SK-N-SH (cell line): ENCODE data around the gene CFAP52. TPM values are rescaled to one million over a fixed set of nuclear protein-coding genes. Genes with fewer than 3 reads are reported as not detected.

Source experiments
- CTCF ChIA-PET: fragments of 300-600, 350-600 bp; formaldehyde crosslinking; extraction: SDS; loops from one replicate; lab custom pipeline; 2021; lab: Yijun Ruan, JAX
- POLR2A ChIA-PET: fragments of 350-600 bp; sonication (Branson Sonifier 250); formaldehyde crosslinking; extraction: SDS; loops from one replicate; lab custom pipeline; 2020; ENCODE audit warnings: antibody characterized with exemption, inconsistent platforms; lab: Yijun Ruan, JAX
- DNase-seq: peaks from one replicate; pipeline ENCODE4 v3.0.0; 2012
- H2AFZ ChIP-seq: fragments of 200-600 bp; sonication (generic); 2 replicates; pipeline ENCODE4 v1.8.1; 2016; ENCODE audit warnings: antibody characterized with exemption, mild to moderate bottlenecking, low read depth
- H3F3A ChIP-seq: fragments of 200-600 bp; sonication (generic); replicated peaks from 2 replicates; pipeline ENCODE3; 2016; ENCODE audit warnings: antibody characterized with exemption, mild to moderate bottlenecking; ENCODE audit not compliant: insufficient read depth
- H3K27ac ChIP-seq, 2 experiments: fragments of 200-500 bp in 1 of 2; fragments of 200-600 bp in 1 of 2; sonication (Bioruptor generic) in 1 of 2; sonication (generic), shearing (Covaris generic) in 1 of 2; 2 replicates each; pipeline versions ENCODE4 v1.5.1 to v1.6.1; 2014 to 2016; ENCODE audit warnings: low read depth in 2 of 2, inconsistent platforms in 1 of 2, low read length in 1 of 2, mild to moderate bottlenecking in 1 of 2, mixed read lengths in 1 of 2
- H3K27me3 ChIP-seq: fragments of 200-600 bp; sonication (generic), shearing (Covaris generic); 2 replicates; pipeline ENCODE4 v1.6.1; 2016; ENCODE audit warnings: mixed run types; ENCODE audit not compliant: insufficient read depth
- H3K36me3 ChIP-seq, 2 experiments: fragments of 200-500 bp in 1 of 2; fragments of 200-600 bp in 1 of 2; sonication (Bioruptor generic) in 1 of 2; sonication (generic) in 1 of 2; replicated peaks in 1 of 2; 2 replicates each; pipeline versions ENCODE3 to v1.5.1; 2014 to 2016; ENCODE audit warnings: low read length in 1 of 2, mild to moderate bottlenecking in 1 of 2; ENCODE audit not compliant: insufficient read depth in 2 of 2, control insufficient read depth in 1 of 2
- H3K4me1 ChIP-seq, 2 experiments: fragments of 200-500 bp in 1 of 2; fragments of 200-600 bp in 1 of 2; sonication (Bioruptor generic) in 1 of 2; sonication (generic), shearing (Covaris generic) in 1 of 2; 2 replicates each; pipeline versions ENCODE4 v1.5.1 to v1.6.1; 2014 to 2016; ENCODE audit warnings: low read depth in 1 of 2, low read length in 1 of 2, mixed run types in 1 of 2; ENCODE audit not compliant: insufficient read depth in 2 of 2, control insufficient read depth in 1 of 2
- H3K4me2 ChIP-seq: fragments of 200-600 bp; sonication (generic), shearing (Covaris generic); 2 replicates; pipeline ENCODE4 v1.6.1; 2017; ENCODE audit warnings: mixed run types
- H3K4me3 ChIP-seq, 2 experiments: fragments of 200-500 bp in 1 of 2; fragments of 200-600 bp in 1 of 2; sonication (Bioruptor generic) in 1 of 2; sonication (generic), shearing (Covaris generic) in 1 of 2; 2 replicates each; pipeline versions ENCODE4 v1.5.1 to v1.8.1; 2014 to 2016; ENCODE audit warnings: low read depth in 2 of 2, inconsistent platforms in 1 of 2, low read length in 1 of 2, mild to moderate bottlenecking in 1 of 2, mixed read lengths in 1 of 2, moderate library complexity in 1 of 2
- H3K79me2 ChIP-seq: fragments of 200-600 bp; sonication (generic); 2 replicates; pipeline ENCODE4 v1.8.1; 2017; ENCODE audit warnings: mild to moderate bottlenecking; ENCODE audit not compliant: insufficient read depth
- H3K9ac ChIP-seq: fragments of 200-600 bp; sonication (generic); 2 replicates; pipeline ENCODE4 v1.6.1; 2017; ENCODE audit warnings: mixed run types
- H3K9me2 ChIP-seq: fragments of 200-600 bp; sonication (generic); 2 replicates; pipeline ENCODE4 v1.6.1; 2017; ENCODE audit warnings: mixed run types
- H3K9me3 ChIP-seq: fragments of 200-600 bp; sonication (generic); 2 replicates; pipeline ENCODE4 v1.6.1; 2017; ENCODE audit warnings: mixed run types, mild to moderate bottlenecking, moderate library complexity
- H4K20me1 ChIP-seq: fragments of 200-600 bp; sonication (generic); 2 replicates; pipeline ENCODE4 v1.6.1; 2017; ENCODE audit warnings: mild to moderate bottlenecking, mixed run types; ENCODE audit not compliant: insufficient read depth
- ELF1 ChIP-seq: IDR thresholded peaks from 2 replicates; pipeline ENCODE4 v1.4.0; 2012
- EP300 ChIP-seq, 2 experiments: IDR thresholded peaks; 2 replicates each; pipeline versions ENCODE4 v1.4.0 to v1.6.1; 2012; ENCODE audit warnings: borderline replicate concordance in 1 of 2, low read depth in 1 of 2, low read length in 1 of 2
- EZH2phosphoT487 ChIP-seq: fragments of 200-600 bp; sonication (generic); IDR thresholded peaks from 2 replicates; pipeline ENCODE4 v1.6.1; 2017; ENCODE audit warnings: low read depth, mixed run types, mild to moderate bottlenecking, antibody characterized with exemption, moderate library complexity, borderline replicate concordance
- FOSL2 ChIP-seq: IDR thresholded peaks from 2 replicates; pipeline ENCODE4 v1.4.0; 2012; ENCODE audit warnings: low read depth, mild to moderate bottlenecking, moderate library complexity, borderline replicate concordance
- FOXJ3 ChIP-seq: sonication (generic); formaldehyde crosslinking; IDR thresholded peaks from 2 replicates; pipeline ENCODE4 v1.5.1; 2020; ENCODE audit warnings: mild to moderate bottlenecking, missing genetic modification reagents
- FOXM1 ChIP-seq: IDR thresholded peaks from 2 replicates; pipeline ENCODE4 v1.4.0; 2012; ENCODE audit warnings: low read depth, mild to moderate bottlenecking
- GATA2 ChIP-seq: sonication (generic); formaldehyde crosslinking; IDR thresholded peaks from 2 replicates; pipeline ENCODE4 v1.5.0; 2020; ENCODE audit warnings: mild to moderate bottlenecking, missing genetic modification reagents
- MEF2A ChIP-seq: IDR thresholded peaks from 2 replicates; pipeline ENCODE4 v1.4.0; 2012; ENCODE audit warnings: low read depth, borderline replicate concordance
- NFIC ChIP-seq: IDR thresholded peaks from 2 replicates; pipeline ENCODE4 v1.4.0; 2012; ENCODE audit warnings: borderline replicate concordance
- NRF1 ChIP-seq: IDR thresholded peaks from 2 replicates; pipeline ENCODE4 v1.6.1; 2012; ENCODE audit warnings: low read depth, mild to moderate bottlenecking, low read length
- RAD21 ChIP-seq: IDR thresholded peaks from 2 replicates; pipeline ENCODE4 v1.6.1; 2012; ENCODE audit warnings: mild to moderate bottlenecking, low read length
- RCOR1 ChIP-seq: fragments of 150-350 bp; IDR thresholded peaks from 2 replicates; pipeline ENCODE4 v1.6.1; 2017; ENCODE audit warnings: antibody characterized with exemption, low read length
- SIN3A ChIP-seq: IDR thresholded peaks from 2 replicates; pipeline ENCODE4 v1.6.1; 2012; ENCODE audit warnings: low read depth, mild to moderate bottlenecking, low read length, moderate library complexity, borderline replicate concordance
- TAF1 ChIP-seq: IDR thresholded peaks from 2 replicates; pipeline ENCODE4 v1.6.1; 2012; ENCODE audit warnings: low read depth, mild to moderate bottlenecking, low read length, moderate library complexity, borderline replicate concordance
- TCF12 ChIP-seq: IDR thresholded peaks from 2 replicates; pipeline ENCODE4 v1.4.0; 2012
- TEAD4 ChIP-seq: IDR thresholded peaks from 2 replicates; pipeline ENCODE4 v1.4.0; 2012; ENCODE audit warnings: mild to moderate bottlenecking, borderline replicate concordance; ENCODE audit not compliant: insufficient read depth
- YY1 ChIP-seq: IDR thresholded peaks from 2 replicates; pipeline ENCODE4 v1.4.0; 2012; ENCODE audit warnings: low read depth, mild to moderate bottlenecking
- WGBS: methylation state at CpG from one replicate; pipeline ENCODE4 v1.1.6; 2017; ENCODE audit warnings: low lambda C conversion rate; 5-methylcytosine and 5-hydroxymethylcytosine counted together
- polyA plus RNA-seq, 3 experiments: library from polyadenylated mRNA; depleted of rRNA; stranded (reverse); fragments of >200 nt; gene quantifications; 2 replicates each; pipeline ENCODE4 v1.2.3, GENCODE V29; 2012
- TF ChIP-seq, protein P1 (sequence below): fragments of 150-350 bp; IDR thresholded peaks from 2 replicates; pipeline ENCODE4 v1.6.1; 2016; ENCODE audit warnings: mild to moderate bottlenecking, low read depth, low read length
- TF ChIP-seq, protein P2 (sequence below): IDR thresholded peaks from 2 replicates; pipeline ENCODE4 v1.4.0; 2012; ENCODE audit warnings: low read depth, borderline replicate concordance
- TF ChIP-seq, protein P3 (sequence below): IDR thresholded peaks from 2 replicates; pipeline ENCODE4 v1.4.0; 2012; ENCODE audit warnings: low read depth, borderline replicate concordance
- TF ChIP-seq, protein P4 (sequence below): fragments of 200-600 bp; sonication (generic); IDR thresholded peaks from 2 replicates; pipeline ENCODE4 v1.6.1; 2017; ENCODE audit warnings: antibody characterized with exemption, mild to moderate bottlenecking, moderate library complexity

Gene CFAP52
- polyA plus RNA-seq, 1 of the 3 experiments (the other 2 are of a cell fraction), result 0.26 TPM

DNA sequence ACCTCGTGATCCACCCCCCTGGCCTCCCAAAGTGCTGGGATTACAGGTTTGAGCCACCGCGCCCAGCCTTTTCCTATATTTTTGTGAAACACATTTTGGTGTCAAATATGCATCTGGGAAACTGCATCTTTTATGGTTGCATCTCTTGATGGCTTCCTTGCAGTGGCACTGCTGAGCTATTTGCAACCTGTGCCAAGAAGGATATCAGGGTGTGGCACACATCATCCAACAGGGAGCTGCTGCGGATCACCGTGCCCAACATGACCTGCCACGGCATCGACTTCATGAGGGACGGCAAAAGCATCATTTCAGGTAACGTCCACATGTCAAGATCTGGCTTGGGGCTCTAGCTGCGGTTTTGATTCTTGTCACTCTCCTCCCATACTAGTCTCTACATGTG, 52.1 kb downstream of the CFAP52 start (continued):
- TF ChIP-seq, protein P1, sequence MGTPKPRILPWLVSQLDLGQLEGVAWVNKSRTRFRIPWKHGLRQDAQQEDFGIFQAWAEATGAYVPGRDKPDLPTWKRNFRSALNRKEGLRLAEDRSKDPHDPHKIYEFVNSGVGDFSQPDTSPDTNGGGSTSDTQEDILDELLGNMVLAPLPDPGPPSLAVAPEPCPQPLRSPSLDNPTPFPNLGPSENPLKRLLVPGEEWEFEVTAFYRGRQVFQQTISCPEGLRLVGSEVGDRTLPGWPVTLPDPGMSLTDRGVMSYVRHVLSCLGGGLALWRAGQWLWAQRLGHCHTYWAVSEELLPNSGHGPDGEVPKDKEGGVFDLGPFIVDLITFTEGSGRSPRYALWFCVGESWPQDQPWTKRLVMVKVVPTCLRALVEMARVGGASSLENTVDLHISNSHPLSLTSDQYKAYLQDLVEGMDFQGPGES, result no peak
- TF ChIP-seq, protein P2, sequence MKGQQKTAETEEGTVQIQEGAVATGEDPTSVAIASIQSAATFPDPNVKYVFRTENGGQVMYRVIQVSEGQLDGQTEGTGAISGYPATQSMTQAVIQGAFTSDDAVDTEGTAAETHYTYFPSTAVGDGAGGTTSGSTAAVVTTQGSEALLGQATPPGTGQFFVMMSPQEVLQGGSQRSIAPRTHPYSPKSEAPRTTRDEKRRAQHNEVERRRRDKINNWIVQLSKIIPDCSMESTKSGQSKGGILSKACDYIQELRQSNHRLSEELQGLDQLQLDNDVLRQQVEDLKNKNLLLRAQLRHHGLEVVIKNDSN, result no peak

DNA sequence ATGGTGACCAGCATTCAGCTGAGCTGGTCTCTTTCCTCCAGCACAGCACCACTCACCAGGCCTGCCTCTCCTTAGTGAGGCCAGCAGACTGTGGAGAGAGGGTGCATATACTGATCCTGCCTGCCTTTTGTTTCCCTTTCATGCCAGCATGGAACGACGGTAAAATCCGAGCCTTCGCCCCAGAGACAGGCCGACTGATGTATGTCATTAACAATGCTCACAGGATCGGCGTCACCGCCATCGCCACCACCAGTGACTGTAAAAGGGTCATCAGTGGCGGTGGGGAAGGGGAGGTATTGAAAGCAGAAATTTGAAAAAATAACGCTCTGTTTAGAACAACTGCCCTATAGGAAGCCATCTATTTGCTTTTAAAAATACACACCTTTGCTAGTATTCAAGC, 56.3 kb downstream of the CFAP52 start:
- Histone ChIP-seq H3K79me2 (no peaks in the 10 kb centered on the region), H3K27me3 (peaks cover 21% of the 10 kb centered on the region; the same call in 1 of the 2 replicates), H3K9me3 (no peaks in the 10 kb centered on the region), H4K20me1 (no peaks in the 10 kb centered on the region), H3K27ac (no peak overlapping the region)
- TF ChIP-seq FOXJ3 (CRISPR knock-in tag) (no peak), YY1 (no peak), TCF12 (no peak), TEAD4 (no peak), EP300 (IDR thresholded peaks at IDR 0.05; ENCODE audit: borderline replicate concordance in 1 of 2, low read depth in 1 of 2, low read length in 1 of 2) (no peak), GATA2 (CRISPR knock-in tag) (no peak), SIN3A (no peak), ELF1 (no peak)
- TF ChIP-seq, all 33 proteins: peak for 0
- Histone ChIP-seq H2AFZ (no peak overlapping the region), H3K4me3 (no peak overlapping the region), H3K9me2 (no peaks in the 10 kb centered on the region), H3K36me3 (no peaks in the 10 kb centered on the region), H3K4me2 (no peak overlapping the region), H3K4me1 (no peaks in the 10 kb centered on the region), H3K9ac (no peak overlapping the region), H3F3A (no peaks in the 10 kb centered on the region)
- 49% methylated on average over 7 of the region's 11 CpGs for WGBS
- no peak for DNase-seq
- POLR2A ChIA-PET, result no interaction called here
- CTCF ChIA-PET, result no interaction called here

DNA sequence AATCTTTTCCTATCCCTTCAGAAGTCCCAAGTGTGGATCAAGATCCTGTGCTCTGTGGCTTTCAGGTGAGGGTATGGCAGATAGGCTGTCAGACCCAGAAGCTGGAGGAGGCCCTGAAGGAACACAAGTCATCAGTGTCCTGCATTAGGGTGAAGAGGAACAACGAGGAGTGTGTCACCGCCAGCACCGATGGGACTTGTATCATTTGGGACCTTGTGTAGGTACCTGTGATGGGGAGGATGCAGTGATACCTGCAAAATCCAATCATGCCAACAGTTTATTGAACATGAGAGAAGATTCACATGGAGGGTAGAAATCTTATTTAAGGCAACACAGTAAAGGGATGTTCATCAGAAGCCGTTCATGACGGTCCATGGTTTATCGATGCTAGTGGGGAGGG, 58.9 kb downstream of the CFAP52 start:
- peaks cover 11% of the 10 kb centered on the region; the same call in 1 of the 2 replicates for H3K27me3 ChIP-seq
- no peaks in the 10 kb centered on the region for H3F3A ChIP-seq
- H3K27ac ChIP-seq, result no peak overlapping the region
- H3K79me2 ChIP-seq, result no peaks in the 10 kb centered on the region
- no peaks in the 10 kb centered on the region for H3K36me3 ChIP-seq
- H4K20me1 ChIP-seq, result no peaks in the 10 kb centered on the region
- H3K9ac ChIP-seq, result no peak overlapping the region
- POLR2A ChIA-PET, result no interaction called here
- no peak overlapping the region for H2AFZ ChIP-seq
- no peaks in the 10 kb centered on the region for H3K4me1 ChIP-seq
- DNase-seq, result no peak
- H3K9me2 ChIP-seq, result no peaks in the 10 kb centered on the region
- no peak overlapping the region for H3K4me2 ChIP-seq
- no peak overlapping the region for H3K4me3 ChIP-seq
- CTCF ChIA-PET, result interaction anchor here (1.0 to 1.1 kb wide), 2 partner anchors 23 to 58 kb away, joined by 3 to 4 read pairs; no protein-coding TSS in a partner anchor
- H3K9me3 ChIP-seq, result no peaks in the 10 kb centered on the region
- 19% methylated on average over 6 of the region's 6 CpGs for WGBS
- TF ChIP-seq FOSL2, result no peak
- TF ChIP-seq TCF12, result no peak
- TF ChIP-seq FOXJ3 (CRISPR knock-in tag), result no peak
- no peak for TF ChIP-seq RCOR1
- no peak for TF ChIP-seq GATA2 (CRISPR knock-in tag)
- TF ChIP-seq, protein P3, sequence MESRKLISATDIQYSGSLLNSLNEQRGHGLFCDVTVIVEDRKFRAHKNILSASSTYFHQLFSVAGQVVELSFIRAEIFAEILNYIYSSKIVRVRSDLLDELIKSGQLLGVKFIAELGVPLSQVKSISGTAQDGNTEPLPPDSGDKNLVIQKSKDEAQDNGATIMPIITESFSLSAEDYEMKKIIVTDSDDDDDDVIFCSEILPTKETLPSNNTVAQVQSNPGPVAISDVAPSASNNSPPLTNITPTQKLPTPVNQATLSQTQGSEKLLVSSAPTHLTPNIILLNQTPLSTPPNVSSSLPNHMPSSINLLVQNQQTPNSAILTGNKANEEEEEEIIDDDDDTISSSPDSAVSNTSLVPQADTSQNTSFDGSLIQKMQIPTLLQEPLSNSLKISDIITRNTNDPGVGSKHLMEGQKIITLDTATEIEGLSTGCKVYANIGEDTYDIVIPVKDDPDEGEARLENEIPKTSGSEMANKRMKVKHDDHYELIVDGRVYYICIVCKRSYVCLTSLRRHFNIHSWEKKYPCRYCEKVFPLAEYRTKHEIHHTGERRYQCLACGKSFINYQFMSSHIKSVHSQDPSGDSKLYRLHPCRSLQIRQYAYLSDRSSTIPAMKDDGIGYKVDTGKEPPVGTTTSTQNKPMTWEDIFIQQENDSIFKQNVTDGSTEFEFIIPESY, result no peak
- TF ChIP-seq FOXM1, result no peak
- no peak for TF ChIP-seq NFIC
- TF ChIP-seq ELF1, result no peak
- TF ChIP-seq RAD21, result no peak
- TF ChIP-seq NRF1, result no peak
- no peak for TF ChIP-seq EZH2phosphoT487
- TF ChIP-seq, protein P4, sequence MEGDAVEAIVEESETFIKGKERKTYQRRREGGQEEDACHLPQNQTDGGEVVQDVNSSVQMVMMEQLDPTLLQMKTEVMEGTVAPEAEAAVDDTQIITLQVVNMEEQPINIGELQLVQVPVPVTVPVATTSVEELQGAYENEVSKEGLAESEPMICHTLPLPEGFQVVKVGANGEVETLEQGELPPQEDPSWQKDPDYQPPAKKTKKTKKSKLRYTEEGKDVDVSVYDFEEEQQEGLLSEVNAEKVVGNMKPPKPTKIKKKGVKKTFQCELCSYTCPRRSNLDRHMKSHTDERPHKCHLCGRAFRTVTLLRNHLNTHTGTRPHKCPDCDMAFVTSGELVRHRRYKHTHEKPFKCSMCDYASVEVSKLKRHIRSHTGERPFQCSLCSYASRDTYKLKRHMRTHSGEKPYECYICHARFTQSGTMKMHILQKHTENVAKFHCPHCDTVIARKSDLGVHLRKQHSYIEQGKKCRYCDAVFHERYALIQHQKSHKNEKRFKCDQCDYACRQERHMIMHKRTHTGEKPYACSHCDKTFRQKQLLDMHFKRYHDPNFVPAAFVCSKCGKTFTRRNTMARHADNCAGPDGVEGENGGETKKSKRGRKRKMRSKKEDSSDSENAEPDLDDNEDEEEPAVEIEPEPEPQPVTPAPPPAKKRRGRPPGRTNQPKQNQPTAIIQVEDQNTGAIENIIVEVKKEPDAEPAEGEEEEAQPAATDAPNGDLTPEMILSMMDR, result no peak
- TF ChIP-seq, protein P2, result no peak
- no peak for TF ChIP-seq MEF2A
- no peak for TF ChIP-seq TAF1
